GM18502 (cell line): ENCODE data around the gene KCNA4.
"Not testable (repeated sequence)": the region's sequence is repeated elsewhere in the genome, so short reads cannot be mapped to it uniquely, and the experiment has no call there.

ENCODE experiments used
- ATAC-seq: cut with Tn5 transposase; IDR thresholded peaks from one replicate; pipeline ENCODE4 v1.9.1; 2021; ENCODE audit warnings: mild to moderate bottlenecking; ENCODE audit not compliant: unreplicated experiment, poor library complexity

The KCNA4 gene

GRCh38 chr11:30016588-30017363 lies at the start of gene KCNA4:
KCNA4 (minus strand) TSS chr11:30017030; CDS start chr11:30012678, 4,352 bp downstream.
- no peak for ATAC-seq

- ATAC-seq: no peak
Measured at GRCh38 chr11:30062103-30062502, 45.3 kb upstream of the KCNA4 start.

GRCh38 chr11:30059172-30059815 lies 42.5 kb upstream of the KCNA4 start:
- no peak for ATAC-seq

GRCh38 chr11:30049214-30049613 lies 32.4 kb upstream of the KCNA4 start:
- ATAC-seq: no peak

GRCh38 chr11:30046578-30046945 lies 29.7 kb upstream of the KCNA4 start:
- ATAC-seq: peak; percentile 69

- ATAC-seq: peak; percentile 24
Measured at GRCh38 chr11:30045921-30046577, 29.2 kb upstream of the KCNA4 start.

GRCh38 chr11:30045144-30045543 lies 28.3 kb upstream of the KCNA4 start:
- no peak for ATAC-seq

GRCh38 chr11:30041171-30041570 lies 24.3 kb upstream of the KCNA4 start:
- no peak for ATAC-seq

GRCh38 chr11:30034746-30035145 lies 17.9 kb upstream of the KCNA4 start:
- not testable (repeated sequence) for ATAC-seq

GRCh38 chr11:30034166-30034565 lies 17.3 kb upstream of the KCNA4 start:
- ATAC-seq: not testable (repeated sequence)

- ATAC-seq: no peak
Measured at GRCh38 chr11:30025396-30026139, 8.7 kb upstream of the KCNA4 start.

GRCh38 chr11:30023074-30023473 lies 6.2 kb upstream of the KCNA4 start:
- ATAC-seq: no peak

- no peak for ATAC-seq
Measured at GRCh38 chr11:30019481-30019880, 2.7 kb upstream of the KCNA4 start.

- no peak for ATAC-seq
Measured at GRCh38 chr11:30018495-30018894, 1.7 kb upstream of the KCNA4 start.

GRCh38 chr11:30017445-30017895 lies 640 bp upstream of the KCNA4 start:
- ATAC-seq: no peak

- ATAC-seq: no peak
Measured at GRCh38 chr11:30015725-30016412, 961 bp downstream of the KCNA4 start.

GRCh38 chr11:30012346-30012745 lies 4.5 kb downstream of the KCNA4 start:
- no peak for ATAC-seq

GRCh38 chr11:30009060-30009459 lies 7.8 kb downstream of the KCNA4 start:
- no peak for ATAC-seq

GRCh38 chr11:30006876-30007275 lies 10.0 kb downstream of the KCNA4 start:
- no peak for ATAC-seq

GRCh38 chr11:30002157-30002785 lies 14.6 kb downstream of the KCNA4 start:
- ATAC-seq: no peak
